Omental fat pad (tissue), 4 donors: ENCODE results near the gene C5orf15. TPM values are rescaled to one million over a fixed set of nuclear protein-coding genes. Genes with fewer than 3 reads are reported as not detected.

ENCODE experiments used
- ATAC-seq: fragments of 150-250 bp; one replicate; pipeline ENCODE4 v1.9.1; 2016; ENCODE audit warnings: mild to moderate bottlenecking, moderate library complexity; ENCODE audit not compliant: low FRiP score
- DNase-seq: peaks from one replicate; pipeline ENCODE4 v3.0.0-alpha.2; 2019; ENCODE audit warnings: low spot score
- CTCF ChIP-seq, 3 donors: fragments of 450-650 bp; IDR thresholded peaks; one replicate each; pipeline ENCODE4 v1.5.1; 2016 to 2017; ENCODE audit warnings: antibody characterized with exemption in 3 of 3, mild to moderate bottlenecking in 3 of 3, moderate library complexity in 2 of 3
- total RNA-seq, 4 donors: library from RNA; depleted of rRNA; stranded (reverse); fragments of >200 nt; gene quantifications; one replicate each; pipeline ENCODE4 v1.1.0, GENCODE V29; 2016

The C5orf15 gene
- total RNA-seq, 4 donors from 2014 or later = 31.3 to 53.1 (median 41.2) TPM

- TF ChIP-seq CTCF (IDR thresholded peaks at IDR 0.05) = no peak
- no peak for DNase-seq
Observed at GRCh38 chr5:133913413-133914155, 54.8 kb downstream of the C5orf15 start.

GRCh38 chr5:133912951-133913350 is 55.5 kb downstream of the C5orf15 start:
- no peak for DNase-seq
- ATAC-seq = no peak
- no peak for TF ChIP-seq CTCF (IDR thresholded peaks at IDR 0.05)

More at GRCh38 chr5:133913413-133914155, 54.8 kb downstream of the C5orf15 start:
- peak; percentile 25 for ATAC-seq

- no peak for TF ChIP-seq CTCF (IDR thresholded peaks at IDR 0.05)
- ATAC-seq = no peak
- no peak for DNase-seq
Observed at GRCh38 chr5:133910571-133910970, 57.9 kb downstream of the C5orf15 start.

GRCh38 chr5:133909603-133910002 is 58.8 kb downstream of the C5orf15 start:
- ATAC-seq (no peak), DNase-seq (no peak)
- TF ChIP-seq CTCF (IDR thresholded peaks at IDR 0.05) = no peak

- no peak for ATAC-seq
- no peak for TF ChIP-seq CTCF (IDR thresholded peaks at IDR 0.05)
Observed at GRCh38 chr5:133907075-133907474, 61.4 kb downstream of the C5orf15 start.

GRCh38 chr5:133906303-133906702 is 62.1 kb downstream of the C5orf15 start:
- DNase-seq (no peak), ATAC-seq (no peak)
- TF ChIP-seq CTCF (IDR thresholded peaks at IDR 0.05) = no peak

More at GRCh38 chr5:133907075-133907474, 61.4 kb downstream of the C5orf15 start:
- no peak for DNase-seq

Other genes starting within 250 kb of the C5orf15 start
- 100 to 1,000 TPM in 3 of 4 donors, 10 to 100 TPM in 1; 83.4 to 182 (median 150) TPM for gene VDAC1, start 36.4 kb upstream of the C5orf15 start, total RNA-seq
- 1 to 10 TPM; 1.6 to 4.3 (median 2.7) TPM for gene TCF7, start 146.1 kb upstream of the C5orf15 start, total RNA-seq
- gene SKP1, start 208.3 kb upstream of the C5orf15 start, total RNA-seq = 100 to 1,000 TPM; 121 to 219 (median 211) TPM